H1 (cell line): ENCODE data around the gene AKT1. TPM values are rescaled to one million over a fixed set of nuclear protein-coding genes. Genes with fewer than 3 reads are reported as not detected.

Experiments used
- CTCF ChIA-PET: fragments of 300-600 bp; sonication (Branson Sonifier 250); formaldehyde crosslinking; loops from one replicate; lab custom pipeline; 2021; ENCODE audit not compliant: partially characterized antibody; lab: Charles Lee
- POLR2A ChIA-PET: fragments of 300-600 bp; sonication (Branson Sonifier 250); formaldehyde crosslinking; loops from one replicate; lab custom pipeline; 2021; ENCODE audit warnings: inconsistent platforms; ENCODE audit not compliant: partially characterized antibody; lab: Charles Lee
- DNase-seq, 2 experiments: peaks; one replicate each; pipeline versions ENCODE4 v3.0.0 to v3.0.0-alpha.2; 2010 to 2022; ENCODE audit warnings: low spot score in 2 of 2, low read depth in 1 of 2, mixed read lengths in 1 of 2
- FAIRE-seq: peaks from 2 replicates; lab custom pipeline; 2011; peaks lifted over from hg19 to GRCh38; lab: Jason Lieb, UNC
- H2AFZ ChIP-seq: 2 replicates; pipeline ENCODE4 v1.8.1; 2012; ENCODE audit warnings: low read length, inconsistent platforms
- H2AK5ac ChIP-seq: 2 replicates; pipeline ENCODE4 v1.6.1; 2013; ENCODE audit warnings: low read depth, low read length
- H2BK120ac ChIP-seq: replicated peaks from 2 replicates; pipeline ENCODE3; 2013; ENCODE audit warnings: low read depth, low read length, inconsistent platforms
- H2BK12ac ChIP-seq: 2 replicates; pipeline ENCODE4 v1.6.1; 2013; ENCODE audit warnings: low read depth, low read length
- H2BK15ac ChIP-seq: 2 replicates; pipeline ENCODE4 v1.6.1; 2013; ENCODE audit warnings: low read length
- H2BK20ac ChIP-seq: 2 replicates; pipeline ENCODE4 v1.6.1; 2013; ENCODE audit warnings: low read length
- H2BK5ac ChIP-seq: 2 replicates; pipeline ENCODE4 v1.6.1; 2013; ENCODE audit warnings: low read depth, low read length
- H3K14ac ChIP-seq: 2 replicates; pipeline ENCODE4 v1.6.1; 2013; ENCODE audit warnings: inconsistent platforms; ENCODE audit not compliant: insufficient read length
- H3K18ac ChIP-seq: 2 replicates; pipeline ENCODE4 v1.6.1; 2013; ENCODE audit warnings: low read length; ENCODE audit errors: extremely low read depth
- H3K23ac ChIP-seq: 2 replicates; pipeline ENCODE4 v1.6.1; 2013; ENCODE audit warnings: inconsistent platforms; ENCODE audit not compliant: insufficient read length
- H3K23me2 ChIP-seq: 2 replicates; pipeline ENCODE4 v1.6.1; 2013; ENCODE audit warnings: low read depth, low read length
- H3K27ac ChIP-seq: 2 replicates; pipeline ENCODE4 v1.6.1; 2011; ENCODE audit warnings: low read depth, low read length, inconsistent platforms
- H3K27me3 ChIP-seq, 4 experiments: replicated peaks in 1 of 4; 1 replicate in 1 of 4; 2 replicates in 3 of 4; pipeline versions ENCODE4 v1.6.1 to v1.8.1; 2011 to 2013; ENCODE audit warnings: low read length in 3 of 4, mild to moderate bottlenecking in 3 of 4, inconsistent platforms in 2 of 4, mixed read lengths in 2 of 4, moderate library complexity in 1 of 4; ENCODE audit not compliant: control insufficient read depth in 3 of 4, insufficient read depth in 3 of 4; ENCODE audit errors: extremely low read depth in 1 of 4
- H3K36me3 ChIP-seq, 4 experiments: 2 replicates each; pipeline versions ENCODE4 v1.6.1 to v1.8.1; 2011 to 2013; ENCODE audit warnings: mild to moderate bottlenecking in 4 of 4, low read length in 3 of 4, moderate library complexity in 2 of 4, control low read depth in 1 of 4, inconsistent platforms in 1 of 4; ENCODE audit not compliant: insufficient read depth in 4 of 4, control insufficient read depth in 2 of 4
- H3K4ac ChIP-seq: replicated peaks from 2 replicates; pipeline ENCODE3; 2013; ENCODE audit warnings: low read length, low read depth, mixed read lengths, inconsistent platforms; ENCODE audit not compliant: insufficient read length
- H3K4me1 ChIP-seq, 4 experiments: replicated peaks in 1 of 4; 1 replicate in 1 of 4; 2 replicates in 3 of 4; pipeline versions ENCODE4 v1.6.1 to v1.8.1; 2011 to 2013; ENCODE audit warnings: low read length in 3 of 4, inconsistent platforms in 2 of 4, mixed read lengths in 1 of 4; ENCODE audit not compliant: insufficient read depth in 4 of 4, control insufficient read depth in 3 of 4
- H3K4me2 ChIP-seq, 2 experiments: 2 replicates each; pipeline versions ENCODE4 v1.6.1 to v1.8.1; 2011 to 2013; ENCODE audit warnings: low read depth in 2 of 2, low read length in 2 of 2, control low read depth in 1 of 2, inconsistent platforms in 1 of 2, mild to moderate bottlenecking in 1 of 2; ENCODE audit not compliant: insufficient read depth in 1 of 2
- H3K4me3 ChIP-seq, 4 experiments: fragments of 200-600, 300-600 bp in 1 of 4; sonication (generic), shearing (Covaris generic), sonication (Bioruptor Twin) in 1 of 4; 2 replicates each; pipeline versions ENCODE4 v1.5.1 to v1.8.1; 2011 to 2016; ENCODE audit warnings: low read length in 4 of 4, low read depth in 3 of 4, control low read depth in 2 of 4, inconsistent platforms in 2 of 4, mild to moderate bottlenecking in 2 of 4, mixed read lengths in 1 of 4, moderate library complexity in 1 of 4; ENCODE audit not compliant: insufficient read depth in 2 of 4; ENCODE audit errors: extremely low read depth in 1 of 4
- H3K56ac ChIP-seq: replicated peaks from 2 replicates; pipeline ENCODE3; 2013; ENCODE audit warnings: low read depth, mild to moderate bottlenecking, mixed read lengths, low read length, inconsistent platforms; ENCODE audit not compliant: insufficient read length
- H3K79me1 ChIP-seq: 2 replicates; pipeline ENCODE4 v1.6.1; 2013; ENCODE audit warnings: low read depth, low read length, control low read depth
- H3K79me2 ChIP-seq, 2 experiments: 2 replicates each; pipeline versions ENCODE4 v1.6.1 to v1.8.1; 2012 to 2013; ENCODE audit warnings: low read length in 2 of 2, mild to moderate bottlenecking in 2 of 2, inconsistent platforms in 1 of 2; ENCODE audit not compliant: insufficient read depth in 2 of 2, control insufficient read depth in 1 of 2
- H3K9ac ChIP-seq, 4 experiments: replicated peaks in 1 of 4; 1 replicate in 1 of 4; 2 replicates in 3 of 4; pipeline versions ENCODE4 v1.6.1 to v1.8.1; 2011 to 2013; ENCODE audit warnings: low read depth in 3 of 4, low read length in 3 of 4, control low read depth in 2 of 4, mild to moderate bottlenecking in 2 of 4, moderate library complexity in 2 of 4, inconsistent platforms in 1 of 4; ENCODE audit errors: extremely low read depth in 1 of 4
- H3K9me3 ChIP-seq, 2 experiments: 2 replicates each; pipeline versions ENCODE4 v1.6.1 to v1.8.1; 2012 to 2013; ENCODE audit warnings: mild to moderate bottlenecking in 2 of 2, moderate library complexity in 2 of 2, control low read depth in 1 of 2, inconsistent platforms in 1 of 2, low read depth in 1 of 2, low read length in 1 of 2, mixed read lengths in 1 of 2; ENCODE audit not compliant: insufficient read depth in 2 of 2
- H4K20me1 ChIP-seq, 2 experiments: replicated peaks in 1 of 2; 2 replicates each; pipeline versions ENCODE3 to v1.8.1; 2011 to 2013; ENCODE audit warnings: inconsistent platforms in 2 of 2, low read length in 2 of 2, mild to moderate bottlenecking in 1 of 2; ENCODE audit not compliant: insufficient read depth in 2 of 2, control insufficient read depth in 1 of 2
- H4K5ac ChIP-seq: 2 replicates; pipeline ENCODE4 v1.6.1; 2013; ENCODE audit warnings: low read length, low read depth, mixed read lengths, inconsistent platforms; ENCODE audit not compliant: insufficient read length
- H4K8ac ChIP-seq: 2 replicates; pipeline ENCODE4 v1.8.0; 2013; ENCODE audit warnings: mild to moderate bottlenecking, moderate library complexity, low read length, inconsistent platforms; ENCODE audit not compliant: insufficient read depth; ENCODE audit errors: extremely low read depth
- H4K91ac ChIP-seq: replicated peaks from 2 replicates; pipeline ENCODE3; 2013; ENCODE audit warnings: low read length, mixed read lengths, inconsistent platforms; ENCODE audit not compliant: insufficient read length
- TCF12 ChIP-seq: IDR thresholded peaks from 2 replicates; pipeline ENCODE4 v1.6.1; 2011; ENCODE audit warnings: low read depth, mild to moderate bottlenecking, low read length
- WGBS, 2 experiments: shearing (Covaris generic) in 1 of 2; methylation state at CpG; one replicate each; pipeline versions ENCODE4 v1.1.6 to v1.1.7; 2013 to 2015; ENCODE audit warnings: low lambda C conversion rate in 2 of 2, mixed read lengths in 2 of 2, inconsistent platforms in 1 of 2, low coverage in 1 of 2, missing lambda C conversion rate in 1 of 2; ENCODE audit not compliant: insufficient replicate concordance in 2 of 2, insufficient coverage in 1 of 2, insufficient read length in 1 of 2; ENCODE audit errors: extremely low coverage in 1 of 2, missing lambda C conversion rate in 1 of 2; 5-methylcytosine and 5-hydroxymethylcytosine counted together
- polyA plus RNA-seq, 7 experiments: library from polyadenylated mRNA; depleted of rRNA in 3 of 7; stranded (reverse) in 5 of 7; unstranded in 2 of 7; fragments of >200 nt in 5 of 7; fragments of 200-250 nt in 2 of 7; gene quantifications; 1 replicate in 5 of 7; 2 replicates in 1 of 7; 4 replicates in 1 of 7; pipeline versions ENCODE4 v1.2.1 to v1.2.3, GENCODE V29; 2011 to 2013; ENCODE audit warnings: missing spikeins in 2 of 7, mixed read lengths in 2 of 7
- total RNA-seq: library from RNA; stranded (reverse); fragmentation: NEBNext Ultra II Directional; extraction: Animal tissue kit (Norgen Biotek cat#: 25700); gene quantifications from 2 replicates; pipeline ENCODE4 v1.2.1, GENCODE V29; 2021

AKT1 gene
- total and polyA plus RNA-seq, 2 of the 8 experiments (the other 6 are each of a cell fraction or from before 2014, with no cell fraction given), result 68.1 to 71.5 TPM

GRCh38 chr14:104796687-104797081 lies 1.1 kb upstream of the AKT1 start:
- Histone ChIP-seq H3K27ac (no peak overlapping the region), H3K14ac (no peak overlapping the region), H3K9me3 (no peaks in the 10 kb centered on the region), H3K18ac (no peak overlapping the region), H3K36me3 (no peaks in the 10 kb centered on the region; a peak in 1 of 8 replicates), H4K20me1 (peaks cover 15 to 22% of the 10 kb centered on the region in 2 experiments), H3K4ac (no peak overlapping the region), H2AK5ac (no peak overlapping the region; the same call in 1 of the 2 replicates), H3K56ac (no peak overlapping the region), H2BK120ac (no peak overlapping the region), H2BK5ac (0 out of 2 replicates have a peak overlapping the region, but pooled peaks have one; percentile 2), H3K79me2 (peaks cover 0 to 6% of the 10 kb centered on the region in 2 experiments; a peak in 1 of 4 replicates), H2BK20ac (0 out of 2 replicates have a peak overlapping the region, but pooled peaks have one; percentile 61), H3K4me1 (peaks cover 4 to 48% (median 36%) of the 10 kb centered on the region in 4 experiments), H4K8ac (no peak overlapping the region; the same call in 1 of the 2 replicates), H3K4me3 (peak overlapping the region in 1 of 4 experiments; percentile 66; a peak in 1 of 8 replicates), H3K23ac (no peak overlapping the region), H3K79me1 (peaks cover 8% of the 10 kb centered on the region), H2BK12ac (peak overlapping the region; percentile 44; the same call in 1 of the 2 replicates), H3K4me2 (peak overlapping the region; percentile 21 to 88; a peak in 2 of 4 replicates), H2BK15ac (no peak overlapping the region), H4K5ac (no peak overlapping the region), H2AFZ (no peak overlapping the region), H4K91ac (no peak overlapping the region), H3K23me2 (peaks cover 27% of the 10 kb centered on the region), H3K9ac (no peak overlapping the region), H3K27me3 (peaks cover 10 to 60% (median 49%) of the 10 kb centered on the region in 4 experiments)
- 61% methylated on average over 6 of the region's 6 CpGs; no CpG with 5 or more reads in 1 of the 2 experiments for WGBS, 2 experiments
- CTCF ChIA-PET, result interaction anchor here (0.6 to 11.1 kb wide), 6 partner anchors 23 to 74 kb away, joined by 3 to 110 read pairs (median 4); no protein-coding TSS in a partner anchor
- POLR2A ChIA-PET, result interaction anchor here (0.7 to 2.3 kb wide), 3 partner anchors 17 to 67 kb away, joined by 3 to 7 read pairs (median 3); partner anchors contain the start of gene SIVA1
- DNase-seq (no peak), FAIRE-seq (no peak)
- TF ChIP-seq TCF12, result no peak
